Prostate gland (tissue), 2 donors: ENCODE results near the gene MGST3.

Experiments used
- CTCF ChIP-seq, 4 experiments: fragments of 200-600 bp in 2 of 4; fragments of 450-650 bp in 2 of 4; sonication (generic) in 2 of 4; IDR thresholded peaks; 1 replicate in 3 of 4; 2 replicates in 1 of 4; pipeline ENCODE4 v1.5.1; 2016 to 2019; ENCODE audit warnings: antibody characterized with exemption in 4 of 4, mild to moderate bottlenecking in 2 of 4, moderate library complexity in 2 of 4
- POLR2A ChIP-seq: fragments of 450-650 bp; IDR thresholded peaks from one replicate; pipeline ENCODE4 v1.6.1; 2016; ENCODE audit warnings: antibody characterized with exemption, mild to moderate bottlenecking
- POLR2AphosphoS5 ChIP-seq: sonication (generic); formaldehyde crosslinking; IDR thresholded peaks from one replicate; pipeline ENCODE4 v1.6.1; 2017; ENCODE audit warnings: antibody characterized with exemption

DNA sequence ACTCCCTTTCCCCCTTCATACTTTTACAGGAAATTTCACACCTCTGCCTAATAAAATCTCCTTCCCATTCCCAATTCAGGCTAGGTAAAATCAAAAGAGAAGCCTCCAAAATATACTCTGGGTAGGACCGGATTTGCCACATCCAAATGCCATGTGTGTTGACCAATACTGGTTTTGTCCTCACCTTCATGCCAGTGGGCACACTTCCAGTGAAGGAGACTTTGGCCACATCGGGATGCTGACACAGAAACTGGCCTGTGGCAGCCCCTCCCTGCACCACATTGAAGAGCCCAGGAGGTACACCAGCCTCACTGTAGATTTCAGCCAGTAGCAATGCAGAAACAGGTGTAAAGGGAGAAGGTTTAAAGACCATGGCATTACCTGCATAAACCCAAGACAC, 49.3 kb downstream of the MGST3 start:
- no peak for TF ChIP-seq CTCF (IDR thresholded peaks at IDR 0.05)
- TF ChIP-seq POLR2A: no peak
- no peak for TF ChIP-seq POLR2AphosphoS5
